Measurements from ENCODE around the gene SYTL3. TPM values are rescaled to one million over a fixed set of nuclear protein-coding genes. Genes with fewer than 3 reads are reported as not detected.

The SYTL3 gene
- total and polyA plus RNA-seq, 10 of the 15 experiments (the other 5 are each of a cell fraction or from before 2014, with no cell fraction given), result 3.3 to 12.1 (median 6.9) TPM

DNA sequence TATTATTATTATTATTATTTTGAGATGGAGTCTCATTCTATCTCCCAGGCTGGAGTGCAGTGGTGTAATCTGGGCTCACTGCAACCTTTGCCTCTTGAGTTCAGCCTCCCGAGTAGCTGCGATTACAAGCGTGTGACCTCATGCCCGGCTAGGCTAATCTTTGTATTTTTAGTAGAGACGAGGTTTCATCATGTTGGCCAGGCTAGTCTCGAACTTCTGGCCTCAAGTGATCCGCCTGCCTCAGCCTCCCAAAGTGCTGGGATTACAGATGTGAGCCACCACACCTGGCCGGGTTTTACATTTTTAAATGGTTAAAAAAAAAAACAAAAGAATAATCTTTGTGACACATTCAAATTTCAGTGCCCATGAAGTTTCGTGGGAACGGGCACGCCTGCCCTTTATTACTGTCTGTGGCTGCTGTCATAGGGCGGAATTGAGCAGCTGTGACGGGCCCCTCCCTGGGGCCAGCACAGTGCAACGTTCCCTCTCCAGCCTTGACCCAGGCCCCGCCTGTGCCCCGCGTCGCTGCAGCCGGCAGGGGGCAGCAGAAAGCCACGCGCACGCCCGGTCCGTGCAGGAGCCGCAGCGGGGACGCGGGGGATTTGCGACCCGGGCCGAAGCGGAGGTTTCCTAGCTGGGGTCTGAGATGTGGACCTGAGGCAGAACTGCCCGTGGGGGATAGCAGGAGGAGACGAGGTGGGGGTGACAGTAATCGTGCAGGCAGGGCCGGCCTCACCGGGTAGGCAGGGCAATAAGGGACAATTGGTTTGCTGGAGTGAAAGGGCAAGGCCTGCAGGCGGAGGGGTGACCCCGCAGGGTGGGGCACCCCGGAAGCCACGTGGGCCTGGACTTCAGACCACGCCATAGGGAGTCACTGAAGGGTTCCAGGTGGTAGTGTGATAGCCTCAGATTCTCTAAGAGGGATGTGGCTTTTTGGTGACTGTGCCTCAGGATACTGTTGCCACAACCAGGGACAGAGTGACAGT lies 54.3 kb downstream of the SYTL3 start (continued):
- TF ChIP-seq, protein P1, sequence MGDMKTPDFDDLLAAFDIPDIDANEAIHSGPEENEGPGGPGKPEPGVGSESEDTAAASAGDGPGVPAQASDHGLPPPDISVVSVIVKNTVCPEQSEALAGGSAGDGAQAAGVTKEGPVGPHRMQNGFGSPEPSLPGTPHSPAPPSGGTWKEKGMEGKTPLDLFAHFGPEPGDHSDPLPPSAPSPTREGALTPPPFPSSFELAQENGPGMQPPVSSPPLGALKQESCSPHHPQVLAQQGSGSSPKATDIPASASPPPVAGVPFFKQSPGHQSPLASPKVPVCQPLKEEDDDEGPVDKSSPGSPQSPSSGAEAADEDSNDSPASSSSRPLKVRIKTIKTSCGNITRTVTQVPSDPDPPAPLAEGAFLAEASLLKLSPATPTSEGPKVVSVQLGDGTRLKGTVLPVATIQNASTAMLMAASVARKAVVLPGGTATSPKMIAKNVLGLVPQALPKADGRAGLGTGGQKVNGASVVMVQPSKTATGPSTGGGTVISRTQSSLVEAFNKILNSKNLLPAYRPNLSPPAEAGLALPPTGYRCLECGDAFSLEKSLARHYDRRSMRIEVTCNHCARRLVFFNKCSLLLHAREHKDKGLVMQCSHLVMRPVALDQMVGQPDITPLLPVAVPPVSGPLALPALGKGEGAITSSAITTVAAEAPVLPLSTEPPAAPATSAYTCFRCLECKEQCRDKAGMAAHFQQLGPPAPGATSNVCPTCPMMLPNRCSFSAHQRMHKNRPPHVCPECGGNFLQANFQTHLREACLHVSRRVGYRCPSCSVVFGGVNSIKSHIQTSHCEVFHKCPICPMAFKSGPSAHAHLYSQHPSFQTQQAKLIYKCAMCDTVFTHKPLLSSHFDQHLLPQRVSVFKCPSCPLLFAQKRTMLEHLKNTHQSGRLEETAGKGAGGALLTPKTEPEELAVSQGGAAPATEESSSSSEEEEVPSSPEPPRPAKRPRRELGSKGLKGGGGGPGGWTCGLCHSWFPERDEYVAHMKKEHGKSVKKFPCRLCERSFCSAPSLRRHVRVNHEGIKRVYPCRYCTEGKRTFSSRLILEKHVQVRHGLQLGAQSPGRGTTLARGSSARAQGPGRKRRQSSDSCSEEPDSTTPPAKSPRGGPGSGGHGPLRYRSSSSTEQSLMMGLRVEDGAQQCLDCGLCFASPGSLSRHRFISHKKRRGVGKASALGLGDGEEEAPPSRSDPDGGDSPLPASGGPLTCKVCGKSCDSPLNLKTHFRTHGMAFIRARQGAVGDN (IDR thresholded peaks at IDR 0.05), result 0 out of 2 replicates have a peak, but pooled peaks have one; percentile 48
- TF ChIP-seq SRF (IDR thresholded peaks at IDR 0.05; ENCODE audit: low read depth in 2 of 2, low read length in 2 of 2), result no peak
- TF ChIP-seq TCF3 (IDR thresholded peaks at IDR 0.05; ENCODE audit: borderline replicate concordance, insufficient read depth, low read depth, low read length), result 0 out of 2 replicates have a peak, but pooled peaks have one; percentile 33
- no peak for TF ChIP-seq MEF2A (IDR thresholded peaks at IDR 0.05; ENCODE audit: insufficient read depth, low read depth, low read length)
- TF ChIP-seq, protein P2, sequence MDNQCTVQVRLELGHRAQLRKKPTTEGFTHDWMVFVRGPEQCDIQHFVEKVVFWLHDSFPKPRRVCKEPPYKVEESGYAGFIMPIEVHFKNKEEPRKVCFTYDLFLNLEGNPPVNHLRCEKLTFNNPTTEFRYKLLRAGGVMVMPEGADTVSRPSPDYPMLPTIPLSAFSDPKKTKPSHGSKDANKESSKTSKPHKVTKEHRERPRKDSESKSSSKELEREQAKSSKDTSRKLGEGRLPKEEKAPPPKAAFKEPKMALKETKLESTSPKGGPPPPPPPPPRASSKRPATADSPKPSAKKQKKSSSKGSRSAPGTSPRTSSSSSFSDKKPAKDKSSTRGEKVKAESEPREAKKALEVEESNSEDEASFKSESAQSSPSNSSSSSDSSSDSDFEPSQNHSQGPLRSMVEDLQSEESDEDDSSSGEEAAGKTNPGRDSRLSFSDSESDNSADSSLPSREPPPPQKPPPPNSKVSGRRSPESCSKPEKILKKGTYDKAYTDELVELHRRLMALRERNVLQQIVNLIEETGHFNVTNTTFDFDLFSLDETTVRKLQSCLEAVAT (IDR thresholded peaks at IDR 0.05), result no peak
- no peak for TF ChIP-seq PAX8 (IDR thresholded peaks at IDR 0.05)
- no peak for TF ChIP-seq TAF1 (IDR thresholded peaks at IDR 0.05; ENCODE audit: borderline replicate concordance, low read depth, low read length)
- TF ChIP-seq MXI1 (IDR thresholded peaks at IDR 0.05; ENCODE audit: low read depth, low read length), result peak; percentile 58
- TF ChIP-seq TBL1XR1 (IDR thresholded peaks at IDR 0.05; ENCODE audit: low read depth, low read length), result no peak
- peak; percentile 69; the same call in 1 of the 2 replicates for TF ChIP-seq BACH1 (IDR thresholded peaks at IDR 0.05; ENCODE audit: borderline replicate concordance)
- TF ChIP-seq WRNIP1 (IDR thresholded peaks at IDR 0.05; ENCODE audit: borderline replicate concordance, low read depth, low read length), result no peak
- TF ChIP-seq SP1 (IDR thresholded peaks at IDR 0.05; ENCODE audit: low read depth, low read length), result no peak
- TF ChIP-seq, protein P3, sequence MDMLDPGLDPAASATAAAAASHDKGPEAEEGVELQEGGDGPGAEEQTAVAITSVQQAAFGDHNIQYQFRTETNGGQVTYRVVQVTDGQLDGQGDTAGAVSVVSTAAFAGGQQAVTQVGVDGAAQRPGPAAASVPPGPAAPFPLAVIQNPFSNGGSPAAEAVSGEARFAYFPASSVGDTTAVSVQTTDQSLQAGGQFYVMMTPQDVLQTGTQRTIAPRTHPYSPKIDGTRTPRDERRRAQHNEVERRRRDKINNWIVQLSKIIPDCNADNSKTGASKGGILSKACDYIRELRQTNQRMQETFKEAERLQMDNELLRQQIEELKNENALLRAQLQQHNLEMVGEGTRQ (IDR thresholded peaks at IDR 0.05; ENCODE audit: borderline replicate concordance, low read depth, low read length), result no peak; the same call in 1 of the 2 replicates
- TF ChIP-seq, protein P4, sequence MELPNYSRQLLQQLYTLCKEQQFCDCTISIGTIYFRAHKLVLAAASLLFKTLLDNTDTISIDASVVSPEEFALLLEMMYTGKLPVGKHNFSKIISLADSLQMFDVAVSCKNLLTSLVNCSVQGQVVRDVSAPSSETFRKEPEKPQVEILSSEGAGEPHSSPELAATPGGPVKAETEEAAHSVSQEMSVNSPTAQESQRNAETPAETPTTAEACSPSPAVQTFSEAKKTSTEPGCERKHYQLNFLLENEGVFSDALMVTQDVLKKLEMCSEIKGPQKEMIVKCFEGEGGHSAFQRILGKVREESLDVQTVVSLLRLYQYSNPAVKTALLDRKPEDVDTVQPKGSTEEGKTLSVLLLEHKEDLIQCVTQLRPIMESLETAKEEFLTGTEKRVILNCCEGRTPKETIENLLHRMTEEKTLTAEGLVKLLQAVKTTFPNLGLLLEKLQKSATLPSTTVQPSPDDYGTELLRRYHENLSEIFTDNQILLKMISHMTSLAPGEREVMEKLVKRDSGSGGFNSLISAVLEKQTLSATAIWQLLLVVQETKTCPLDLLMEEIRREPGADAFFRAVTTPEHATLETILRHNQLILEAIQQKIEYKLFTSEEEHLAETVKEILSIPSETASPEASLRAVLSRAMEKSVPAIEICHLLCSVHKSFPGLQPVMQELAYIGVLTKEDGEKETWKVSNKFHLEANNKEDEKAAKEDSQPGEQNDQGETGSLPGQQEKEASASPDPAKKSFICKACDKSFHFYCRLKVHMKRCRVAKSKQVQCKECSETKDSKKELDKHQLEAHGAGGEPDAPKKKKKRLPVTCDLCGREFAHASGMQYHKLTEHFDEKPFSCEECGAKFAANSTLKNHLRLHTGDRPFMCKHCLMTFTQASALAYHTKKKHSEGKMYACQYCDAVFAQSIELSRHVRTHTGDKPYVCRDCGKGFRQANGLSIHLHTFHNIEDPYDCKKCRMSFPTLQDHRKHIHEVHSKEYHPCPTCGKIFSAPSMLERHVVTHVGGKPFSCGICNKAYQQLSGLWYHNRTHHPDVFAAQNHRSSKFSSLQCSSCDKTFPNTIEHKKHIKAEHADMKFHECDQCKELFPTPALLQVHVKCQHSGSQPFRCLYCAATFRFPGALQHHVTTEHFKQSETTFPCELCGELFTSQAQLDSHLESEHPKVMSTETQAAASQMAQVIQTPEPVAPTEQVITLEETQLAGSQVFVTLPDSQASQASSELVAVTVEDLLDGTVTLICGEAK (IDR thresholded peaks at IDR 0.05; ENCODE audit: borderline replicate concordance), result no peak
- TF ChIP-seq IRF4 (IDR thresholded peaks at IDR 0.05; ENCODE audit: low read depth, low read length), result 0 out of 2 replicates have a peak, but pooled peaks have one; percentile 7
- TF ChIP-seq NBN (IDR thresholded peaks at IDR 0.05), result peak; percentile 70; the same call in 1 of the 2 replicates
- peak; percentile 59 for TF ChIP-seq DPF2 (IDR thresholded peaks at IDR 0.05)
- TF ChIP-seq NFYA (IDR thresholded peaks at IDR 0.05; ENCODE audit: borderline replicate concordance, low read depth, low read length), result no peak

Data from GM12878 (cell line).